Peyer's patch (tissue), 4 donors: ENCODE data around the gene MED13L. TPM values are rescaled to one million over a fixed set of nuclear protein-coding genes. Genes with fewer than 3 reads are reported as not detected.

Experiments used
- DNase-seq, 3 donors: peaks; one replicate each; pipeline ENCODE4 v3.0.0-alpha.2; 2017 to 2019
- H3K27ac ChIP-seq, 4 donors: fragments of 200-600 bp; sonication (generic); one replicate each; pipeline ENCODE4 v1.5.1; 2016 to 2019
- H3K27me3 ChIP-seq, 2 donors: fragments of 200-600 bp; sonication (generic); one replicate each; pipeline ENCODE4 v1.5.1; 2019
- H3K36me3 ChIP-seq, 3 donors: fragments of 200-600 bp; sonication (generic); one replicate each; pipeline ENCODE4 v1.5.1; 2016 to 2019
- H3K4me1 ChIP-seq, 4 donors: fragments of 200-600 bp; sonication (generic); one replicate each; pipeline ENCODE4 v1.5.1; 2016 to 2019
- H3K4me3 ChIP-seq, 4 donors: fragments of 200-600 bp; sonication (generic); 1 replicate in 3 of 4; 2 replicates in 1 of 4; pipeline ENCODE4 v1.5.1; 2016 to 2019; ENCODE audit warnings: mild to moderate bottlenecking in 1 of 4
- H3K9me3 ChIP-seq, 4 donors: fragments of 200-600 bp; sonication (generic); one replicate each; pipeline ENCODE4 v1.5.1; 2016 to 2019; ENCODE audit warnings: mild to moderate bottlenecking in 1 of 4
- CTCF ChIP-seq, 6 experiments: fragments of 450-650 bp in 4 of 6; fragments of 200-600 bp in 2 of 6; sonication (generic) in 1 of 6; IDR thresholded peaks; one replicate each; pipeline ENCODE4 v1.5.1; 2017 to 2019; ENCODE audit warnings: antibody characterized with exemption in 6 of 6, mild to moderate bottlenecking in 3 of 6, moderate library complexity in 1 of 6
- POLR2A ChIP-seq, 2 donors: fragments of 450-650 bp; IDR thresholded peaks; one replicate each; pipeline ENCODE4 v1.5.1; 2017; ENCODE audit warnings: antibody characterized with exemption in 2 of 2, mild to moderate bottlenecking in 2 of 2, moderate library complexity in 2 of 2
- total RNA-seq, 4 donors: library from RNA; depleted of rRNA; stranded (reverse); fragments of >200 nt; gene quantifications; one replicate each; pipeline ENCODE4 v1.1.0, GENCODE V29; 2016

The MED13L gene
- total RNA-seq, 4 donors from 2014 or later: 127 to 181 (median 145) TPM

- H3K4me3 ChIP-seq: no peak overlapping the region
- no peak overlapping the region for H3K27ac ChIP-seq
- no peak for TF ChIP-seq CTCF (IDR thresholded peaks at IDR 0.05)
- no peak for TF ChIP-seq POLR2A (IDR thresholded peaks at IDR 0.05)
- no peaks in the 10 kb centered on the region for H3K36me3 ChIP-seq
- peaks cover 0 to 15% (median 6%) of the 10 kb centered on the region in 4 donors for H3K4me1 ChIP-seq
- H3K27me3 ChIP-seq: no peaks in the 10 kb centered on the region
- H3K9me3 ChIP-seq: no peaks in the 10 kb centered on the region
- no peak for DNase-seq
These were observed 44.4 kb upstream of the MED13L start for GRCh38 chr12:116321913-116322312.

DNA sequence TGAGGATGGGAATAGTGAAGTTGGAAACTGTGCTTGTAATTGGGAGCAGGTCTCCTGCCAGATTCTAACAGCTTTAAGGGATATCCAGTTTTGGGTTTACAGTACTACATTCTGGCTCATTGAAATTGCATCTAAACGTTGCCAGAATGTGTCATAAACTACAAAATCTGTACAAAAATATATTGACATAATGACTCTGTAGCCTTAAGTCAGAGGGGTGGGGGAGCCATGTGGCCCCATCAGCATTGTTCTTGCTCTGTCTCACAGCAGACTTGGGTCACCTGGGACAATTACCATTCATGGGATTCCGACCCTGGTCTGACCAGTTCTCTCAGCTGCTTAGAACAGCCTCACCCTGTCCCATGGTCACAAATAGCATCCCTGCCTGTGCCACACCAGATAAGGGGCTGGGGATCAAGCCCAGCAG lies 43.3 kb upstream of the MED13L start:
- Histone ChIP-seq H3K9me3 (no peaks in the 10 kb centered on the region), H3K27ac (peak overlapping the region in 3 of 4 donors; percentile 35 to 77 (median 56))

GRCh38 chr12:116319898-116320621 lies 42.6 kb upstream of the MED13L start:
- Histone ChIP-seq H3K27me3 (no peaks in the 10 kb centered on the region), H3K4me1 (peaks cover 0 to 15% (median 5%) of the 10 kb centered on the region in 4 donors), H3K27ac (peak overlapping the region; percentile 20 to 77 (median 46)), H3K9me3 (no peaks in the 10 kb centered on the region), H3K36me3 (no peaks in the 10 kb centered on the region), H3K4me3 (no peak overlapping the region)
- peak in 1 of 3 donors; percentile 63 for DNase-seq
- TF ChIP-seq CTCF (IDR thresholded peaks at IDR 0.05) (no peak), POLR2A (IDR thresholded peaks at IDR 0.05) (no peak)

More for the DNA sequence above, 43.3 kb upstream of the MED13L start:
- Histone ChIP-seq H3K36me3 (no peaks in the 10 kb centered on the region), H3K27me3 (no peaks in the 10 kb centered on the region), H3K4me3 (no peak overlapping the region), H3K4me1 (peaks cover 0 to 15% (median 6%) of the 10 kb centered on the region in 4 donors)
- DNase-seq: no peak
- TF ChIP-seq CTCF (IDR thresholded peaks at IDR 0.05) (no peak), POLR2A (IDR thresholded peaks at IDR 0.05) (no peak)

GRCh38 chr12:116319233-116319897 lies 41.9 kb upstream of the MED13L start:
- Histone ChIP-seq H3K27me3 (no peaks in the 10 kb centered on the region), H3K9me3 (no peaks in the 10 kb centered on the region), H3K4me1 (peaks cover 0 to 15% (median 2%) of the 10 kb centered on the region in 4 donors), H3K4me3 (no peak overlapping the region), H3K27ac (peak overlapping the region in 2 of 4 donors; percentile 31 to 77), H3K36me3 (no peaks in the 10 kb centered on the region)
- TF ChIP-seq POLR2A (IDR thresholded peaks at IDR 0.05) (no peak), CTCF (IDR thresholded peaks at IDR 0.05) (no peak)
- no peak for DNase-seq

DNA sequence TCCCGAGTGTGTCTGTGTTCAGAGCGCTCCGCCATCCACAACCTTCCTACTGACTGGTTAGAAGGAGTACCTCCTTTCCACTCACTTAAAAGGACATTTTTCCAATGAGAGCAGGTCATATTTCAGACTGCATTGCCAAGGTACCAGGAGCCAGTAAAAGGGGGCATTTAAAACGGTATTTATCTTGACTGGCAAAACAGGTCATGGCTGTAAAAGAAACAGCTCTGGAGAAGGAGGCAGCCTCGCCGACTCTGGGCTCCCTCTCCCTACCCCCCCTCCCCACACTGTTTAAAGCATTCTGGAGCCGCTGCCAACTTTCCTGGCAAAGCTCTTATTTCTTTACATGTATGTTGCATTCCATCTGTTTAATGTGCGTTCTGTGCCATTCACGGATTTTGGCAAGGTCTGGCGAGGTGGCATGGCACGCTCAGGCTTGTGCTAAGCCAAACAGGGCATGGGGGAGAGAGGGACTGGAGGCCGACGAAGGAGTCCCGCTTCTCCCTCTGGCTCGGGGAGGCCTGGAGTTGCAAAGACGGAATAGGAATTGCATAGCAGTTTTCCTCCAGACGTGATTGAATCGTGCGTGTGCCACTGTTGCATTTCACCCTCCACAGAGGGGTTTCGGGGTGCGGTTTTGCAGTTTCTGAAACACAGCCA lies 41.2 kb upstream of the MED13L start:
- Histone ChIP-seq H3K4me3 (no peak overlapping the region), H3K9me3 (no peaks in the 10 kb centered on the region), H3K27ac (peak overlapping the region in 1 of 4 donors; percentile 77), H3K27me3 (no peaks in the 10 kb centered on the region), H3K4me1 (peaks cover 0 to 15% (median 2%) of the 10 kb centered on the region in 4 donors), H3K36me3 (no peaks in the 10 kb centered on the region)
- no peak for TF ChIP-seq POLR2A (IDR thresholded peaks at IDR 0.05)
- TF ChIP-seq CTCF (IDR thresholded peaks at IDR 0.05): no peak
- DNase-seq: no peak
